Uterus (tissue), 4 donors: ENCODE results near the gene PREX1. TPM values are rescaled to one million over a fixed set of nuclear protein-coding genes. Genes with fewer than 3 reads are reported as not detected.

Experiments used
- DNase-seq, 2 donors: peaks; one replicate each; pipeline ENCODE4 v3.0.0-alpha.2; 2019 to 2020
- H3K27ac ChIP-seq, 2 donors: fragments of 200-600 bp; sonication (generic); 1 replicate in 1 of 2; 2 replicates in 1 of 2; pipeline ENCODE4 v1.5.1; 2016 to 2018
- H3K27me3 ChIP-seq, 2 donors: fragments of 200-600 bp; sonication (generic); one replicate each; pipeline ENCODE4 v1.5.1; 2018 to 2019; ENCODE audit warnings: control low read depth in 1 of 2
- H3K36me3 ChIP-seq, 2 donors: fragments of 200-600 bp; sonication (generic); one replicate each; pipeline ENCODE4 v1.5.1; 2019; ENCODE audit warnings: control low read depth in 1 of 2
- H3K4me1 ChIP-seq, 2 donors: fragments of 200-600 bp; sonication (generic); one replicate each; pipeline ENCODE4 v1.5.1; 2018 to 2019; ENCODE audit warnings: control low read depth in 1 of 2
- H3K4me3 ChIP-seq, 2 donors: fragments of 200-600 bp; sonication (generic); 1 replicate in 1 of 2; 2 replicates in 1 of 2; pipeline ENCODE4 v1.5.1; 2018 to 2019; ENCODE audit warnings: mild to moderate bottlenecking in 1 of 2
- H3K9me3 ChIP-seq, 2 donors: fragments of 200-600 bp; sonication (generic); one replicate each; pipeline ENCODE4 v1.5.1; 2019; ENCODE audit warnings: control low read depth in 1 of 2
- CTCF ChIP-seq, 4 experiments: fragments of 200-600 bp in 2 of 4; fragments of 450-650 bp in 2 of 4; sonication (generic) in 2 of 4; IDR thresholded peaks; one replicate each; pipeline ENCODE4 v1.5.1; 2016 to 2019; ENCODE audit warnings: antibody characterized with exemption in 4 of 4, mild to moderate bottlenecking in 2 of 4, moderate library complexity in 1 of 4
- POLR2A ChIP-seq, 2 donors: fragments of 450-650 bp; IDR thresholded peaks; one replicate each; pipeline ENCODE4 v1.6.1; 2016; ENCODE audit warnings: antibody characterized with exemption in 2 of 2, mild to moderate bottlenecking in 1 of 2, moderate library complexity in 1 of 2
- intact Hi-C: fragments of 100-400 bp; cut with DNase I; formaldehyde crosslinking; loops from one replicate; pipeline ENCODE4 v1.15.1; 2023; ENCODE audit warnings: low total_unique reads
- total RNA-seq, 4 donors: library from RNA; depleted of rRNA in 3 of 4; stranded (reverse); fragments of >200 nt in 3 of 4; gene quantifications; one replicate each; pipeline versions ENCODE4 v1.1.0 to v1.2.4, GENCODE V29; 2014 to 2023
- donor health status: DM: yes; HTN: yes; CAD: no.

PREX1 gene
- total RNA-seq, 4 donors from 2014 or later = 3.6 to 19.7 (median 11.3) TPM

DNA sequence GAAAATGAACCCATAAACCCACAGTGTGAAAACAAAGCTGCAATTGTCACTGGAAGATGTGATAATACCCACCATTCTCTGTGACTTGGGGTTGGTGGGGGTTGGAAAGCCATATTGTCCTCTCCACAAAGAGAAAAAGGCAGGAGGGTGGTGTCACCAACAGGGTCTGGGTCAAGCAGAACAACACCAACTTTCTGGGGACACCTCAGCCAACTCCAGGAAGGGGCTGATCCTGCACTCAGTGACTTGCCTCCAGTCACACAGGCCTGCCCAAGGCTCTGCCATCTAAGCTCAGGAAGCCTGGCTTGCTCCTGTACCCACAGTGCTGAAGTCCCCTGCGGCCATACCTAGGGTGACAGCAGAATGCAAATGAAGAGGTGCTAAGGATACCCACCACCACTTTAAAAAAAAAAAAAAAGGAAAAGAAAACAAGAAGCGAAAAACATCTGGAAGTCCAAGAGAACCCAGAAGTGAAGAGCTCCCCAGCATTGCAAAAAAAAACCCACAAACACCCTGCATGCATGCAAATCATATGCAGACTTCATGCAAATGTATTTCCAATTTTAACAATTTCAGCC lies 110.6 kb downstream of the PREX1 start:
- H3K36me3 ChIP-seq = no peaks in the 10 kb centered on the region
- no peaks in the 10 kb centered on the region for H3K27me3 ChIP-seq
- no peak overlapping the region for H3K4me3 ChIP-seq
- H3K4me1 ChIP-seq = no peaks in the 10 kb centered on the region
- no peak for DNase-seq
- H3K9me3 ChIP-seq = no peaks in the 10 kb centered on the region
- no peak overlapping the region for H3K27ac ChIP-seq
- TF ChIP-seq POLR2A (IDR thresholded peaks at IDR 0.05) (no peak), CTCF (IDR thresholded peaks at IDR 0.05) (no peak)
- intact Hi-C loops = no loop called here

GRCh38 chr20:48716541-48716940 lies 111.3 kb downstream of the PREX1 start:
- Histone ChIP-seq H3K4me3 (no peak overlapping the region), H3K4me1 (no peaks in the 10 kb centered on the region), H3K9me3 (no peaks in the 10 kb centered on the region), H3K27me3 (no peaks in the 10 kb centered on the region), H3K36me3 (no peaks in the 10 kb centered on the region), H3K27ac (no peak overlapping the region)
- no peak for DNase-seq
- intact Hi-C loops = no loop called here
- TF ChIP-seq POLR2A (IDR thresholded peaks at IDR 0.05) = no peak
- TF ChIP-seq CTCF (IDR thresholded peaks at IDR 0.05) = no peak

- no peaks in the 10 kb centered on the region for H3K27me3 ChIP-seq
- H3K4me1 ChIP-seq = no peaks in the 10 kb centered on the region
- H3K4me3 ChIP-seq = no peak overlapping the region
- TF ChIP-seq POLR2A (IDR thresholded peaks at IDR 0.05) (no peak), CTCF (IDR thresholded peaks at IDR 0.05) (no peak)
- H3K36me3 ChIP-seq = no peaks in the 10 kb centered on the region
- no peak overlapping the region for H3K27ac ChIP-seq
- no peak for DNase-seq
- intact Hi-C loops = no loop called here
- no peaks in the 10 kb centered on the region for H3K9me3 ChIP-seq
Measured at GRCh38 chr20:48716086-48716485, 111.7 kb downstream of the PREX1 start.

DNA sequence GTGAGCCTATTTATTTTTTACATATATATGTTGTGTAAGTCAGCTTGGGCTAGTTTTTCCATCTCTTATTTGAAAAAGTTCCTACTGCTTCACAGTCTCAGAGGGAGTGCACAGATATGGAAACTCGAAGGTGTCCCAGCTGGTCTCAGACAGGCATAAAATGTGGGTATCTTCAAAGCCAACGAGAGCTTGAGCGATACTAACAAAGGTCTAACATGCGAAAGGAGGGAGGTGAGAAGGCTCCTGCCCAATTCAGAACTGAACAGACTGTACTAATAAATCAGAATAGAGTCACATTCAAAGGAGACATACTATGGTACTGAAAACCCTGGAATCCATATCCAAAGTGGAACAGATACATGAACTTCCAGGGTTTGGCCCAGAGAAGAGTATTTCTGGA lies 113.0 kb downstream of the PREX1 start:
- H3K9me3 ChIP-seq = no peaks in the 10 kb centered on the region
- DNase-seq = no peak
- no peak overlapping the region for H3K27ac ChIP-seq
- no peaks in the 10 kb centered on the region for H3K36me3 ChIP-seq
- intact Hi-C loops = no loop called here
- no peaks in the 10 kb centered on the region for H3K4me1 ChIP-seq
- no peak overlapping the region for H3K4me3 ChIP-seq
- no peak for TF ChIP-seq POLR2A (IDR thresholded peaks at IDR 0.05)
- TF ChIP-seq CTCF (IDR thresholded peaks at IDR 0.05) = no peak
- no peaks in the 10 kb centered on the region for H3K27me3 ChIP-seq

- no peaks in the 10 kb centered on the region for H3K4me1 ChIP-seq
- no peak overlapping the region for H3K27ac ChIP-seq
- no peaks in the 10 kb centered on the region for H3K36me3 ChIP-seq
- H3K9me3 ChIP-seq = no peaks in the 10 kb centered on the region
- H3K4me3 ChIP-seq = no peak overlapping the region
- intact Hi-C loops = no loop called here
- TF ChIP-seq CTCF (IDR thresholded peaks at IDR 0.05) = no peak
- no peak for TF ChIP-seq POLR2A (IDR thresholded peaks at IDR 0.05)
- DNase-seq = no peak
- no peaks in the 10 kb centered on the region for H3K27me3 ChIP-seq
Measured at GRCh38 chr20:48711696-48712464, 115.9 kb downstream of the PREX1 start.
